K562 (cell line): ENCODE results near the gene SMAD3. TPM values are rescaled to one million over a fixed set of nuclear protein-coding genes. Genes with fewer than 3 reads are reported as not detected.

Experiments used
- ARID4B ChIP-seq: sonication (generic); formaldehyde crosslinking; IDR thresholded peaks from 2 replicates; pipeline ENCODE4 v1.8.0; 2022; ENCODE audit warnings: mild to moderate bottlenecking, missing genetic modification reagents
- BCL6 ChIP-seq: fragments of 250-450 bp; sonication (Bioruptor Pico); IDR thresholded peaks from 2 replicates; pipeline ENCODE4 v1.4.0; 2020
- ELF1 ChIP-seq: fragments of 200-800 bp; sonication (Bioruptor generic); IDR thresholded peaks from 2 replicates; pipeline ENCODE4 v1.6.1; 2016; ENCODE audit warnings: missing genetic modification characterization, missing compliant biosample characterization
- ESRRB ChIP-seq: fragments of 250-450 bp; sonication (Bioruptor Pico); IDR thresholded peaks from 2 replicates; pipeline ENCODE4 v1.5.0; 2020; ENCODE audit warnings: mild to moderate bottlenecking, moderate library complexity, borderline replicate concordance
- GMEB1 ChIP-seq: fragments of 250-450 bp; sonication (Bioruptor Pico); IDR thresholded peaks from 2 replicates; pipeline ENCODE4 v1.4.0; 2020; ENCODE audit warnings: mild to moderate bottlenecking
- NFATC3 ChIP-seq: fragments of 450-650 bp; IDR thresholded peaks from 2 replicates; pipeline ENCODE4 v1.6.1; 2017; ENCODE audit warnings: mild to moderate bottlenecking
- NFXL1 ChIP-seq: fragments of 450-650 bp; formaldehyde crosslinking; IDR thresholded peaks from 2 replicates; pipeline ENCODE4 v1.4.0; 2021; ENCODE audit warnings: mild to moderate bottlenecking
- PHB2 ChIP-seq: fragments of 450-650 bp; IDR thresholded peaks from 2 replicates; pipeline ENCODE4 v1.6.1; 2017; ENCODE audit warnings: low read depth
- POLR2AphosphoS2 ChIP-seq: IDR thresholded peaks from 2 replicates; pipeline ENCODE4 v1.6.1; 2012; ENCODE audit warnings: low read length, improper control_type of control experiment
- RBBP5 ChIP-seq: fragments of 200-600 bp; sonication (generic); IDR thresholded peaks from 2 replicates; pipeline ENCODE4 v1.6.1; 2012; ENCODE audit warnings: borderline replicate concordance, mild to moderate bottlenecking, low read length, control low read depth, inconsistent platforms; ENCODE audit not compliant: insufficient read depth, poor library complexity, severe bottlenecking
- RBM15 ChIP-seq: fragments of 200-400 bp; formaldehyde crosslinking; IDR thresholded peaks from 2 replicates; pipeline ENCODE4 v1.6.1; 2018; ENCODE audit warnings: mild to moderate bottlenecking, low read length, moderate library complexity; ENCODE audit not compliant: insufficient read depth
- RFX1 ChIP-seq: fragments of 450-650 bp; IDR thresholded peaks from 2 replicates; pipeline ENCODE4 v1.6.1; 2016; ENCODE audit warnings: mild to moderate bottlenecking, moderate library complexity
- SREBF2 ChIP-seq: sonication (generic); formaldehyde crosslinking; IDR thresholded peaks from 2 replicates; pipeline ENCODE4 v1.4.0; 2020; ENCODE audit warnings: mild to moderate bottlenecking, missing genetic modification reagents
- ZNF316 ChIP-seq: fragments of 450-650 bp; IDR thresholded peaks from 2 replicates; pipeline ENCODE4 v1.6.1; 2016
- ZNF324 ChIP-seq: fragments of 250-450 bp; sonication (Bioruptor Pico); IDR thresholded peaks from 2 replicates; pipeline ENCODE4 v1.4.0; 2020; ENCODE audit warnings: mild to moderate bottlenecking
- ZNF584 ChIP-seq: fragments of 200-800 bp; sonication (Bioruptor generic); IDR thresholded peaks from 2 replicates; pipeline ENCODE4 v1.6.1; 2016; ENCODE audit warnings: low read depth, mild to moderate bottlenecking, missing genetic modification characterization, missing compliant biosample characterization
- ZNF717 ChIP-seq: fragments of 250-450 bp; sonication (Bioruptor Pico); IDR thresholded peaks from 2 replicates; pipeline ENCODE4 v1.5.0; 2021
- ZNF740 ChIP-seq, 3 experiments: fragments of 200-800 bp in 1 of 3; sonication (Bioruptor generic) in 1 of 3; sonication (generic) in 1 of 3; formaldehyde crosslinking in 1 of 3; IDR thresholded peaks; 2 replicates each; pipeline versions ENCODE4 v1.6.1 to v1.8.0; 2016 to 2022; ENCODE audit warnings: mild to moderate bottlenecking in 2 of 3, missing compliant biosample characterization in 2 of 3, missing genetic modification characterization in 2 of 3, missing genetic modification reagents in 1 of 3
- ZNF79 ChIP-seq: fragments of 250-450 bp; sonication (Bioruptor Pico); IDR thresholded peaks from 2 replicates; pipeline ENCODE4 v1.4.0; 2020; ENCODE audit warnings: low read depth, mild to moderate bottlenecking, moderate library complexity
- polyA plus RNA-seq, 8 experiments: library from polyadenylated mRNA; depleted of rRNA in 4 of 8; stranded (reverse) in 5 of 8; unstranded in 3 of 8; fragments of >200 nt; fragmentation: Nextera tagmentation in 2 of 8; fragmentation: Illumina TruSeq in 1 of 8; extraction: Ambion mirVana in 2 of 8; extraction: Trizol in 1 of 8; gene quantifications; 2 replicates each; pipeline versions ENCODE4 v1.2.1 to v1.2.3, GENCODE V29; 2011 to 2014; ENCODE audit warnings: inconsistent platforms in 1 of 8, missing spikeins in 1 of 8
- total RNA-seq, 7 experiments: library from RNA; depleted of rRNA in 6 of 7; stranded (reverse); fragments of >200 nt in 6 of 7; fragmentation: Illumina TruSeq in 2 of 7; extraction: Trizol in 2 of 7; gene quantifications; 2 replicates each; pipeline versions ENCODE4 v1.2.1 to v1.2.3, GENCODE V29; 2011 to 2021; ENCODE audit warnings: low replicate concordance in 1 of 7
- TF ChIP-seq, protein P1 (sequence below): fragments of 250-450 bp; sonication (Bioruptor Pico); IDR thresholded peaks from 2 replicates; pipeline ENCODE4 v1.8.0; 2021; ENCODE audit warnings: moderate library complexity, mild to moderate bottlenecking, inconsistent platforms

SMAD3 gene
- total and polyA plus RNA-seq, 9 of the 15 experiments (the other 6 are each of a cell fraction or from before 2014, with no cell fraction given) = 4.3 to 39.2 (median 11.1) TPM

DNA sequence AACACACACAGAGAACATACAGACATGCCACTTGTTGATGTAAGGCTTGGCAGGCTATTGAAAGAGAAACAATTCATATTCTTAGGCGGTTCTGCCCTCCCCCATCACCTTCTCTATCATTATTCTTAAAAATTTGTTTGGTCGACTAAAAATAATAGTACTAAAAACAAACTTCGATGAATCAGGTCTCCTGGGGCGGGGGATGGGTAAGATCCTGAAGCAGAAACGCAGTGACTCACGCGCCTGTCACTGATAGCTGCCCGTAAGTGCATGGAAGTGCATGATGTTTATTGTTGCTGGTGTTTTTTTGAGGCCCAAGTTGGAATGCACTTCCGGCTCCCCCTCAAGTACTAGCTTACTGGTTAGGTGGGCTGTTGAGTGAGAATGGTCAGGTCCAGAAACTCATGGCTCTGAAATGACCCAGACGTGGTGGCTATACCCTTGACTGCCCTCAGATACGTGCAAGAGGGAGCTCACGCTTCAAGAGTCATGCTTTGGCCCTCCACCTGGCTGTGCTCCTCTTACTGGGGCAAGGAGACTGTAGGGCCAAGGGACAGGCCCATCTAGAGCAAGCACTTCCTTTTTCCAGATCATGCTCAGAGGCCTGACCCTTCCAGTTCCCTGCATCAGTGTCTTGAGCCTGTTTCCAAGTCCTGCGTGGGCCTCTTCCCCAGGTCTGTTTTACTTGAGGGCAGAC lies 10.9 kb downstream of the SMAD3 start (continued):
- TF ChIP-seq ELF1 (tag) (peak; percentile 32; the same call in 1 of the 2 replicates), ZNF316 (peak; percentile 62), BCL6 (CRISPR knock-in tag) (no peak), ARID4B (CRISPR knock-in tag) (no peak), ZNF584 (no peak), NFXL1 (CRISPR knock-in tag) (no peak), PHB2 (no peak), ZNF740 (CRISPR knock-in tag; IDR thresholded peaks at IDR 0.05) (no peak), ZNF740 (tag; IDR thresholded peaks at IDR 0.05) (no peak), ZNF717 (CRISPR knock-in tag) (no peak), ZNF79 (CRISPR knock-in tag) (no peak), RFX1 (no peak), SREBF2 (CRISPR knock-in tag) (no peak), RBM15 (no peak), NFATC3 (no peak), ESRRB (CRISPR knock-in tag) (no peak), GMEB1 (no peak), POLR2AphosphoS2 (no peak), ZNF324 (CRISPR knock-in tag) (no peak), RBBP5 (peak; percentile 65)
- TF ChIP-seq, protein P1, sequence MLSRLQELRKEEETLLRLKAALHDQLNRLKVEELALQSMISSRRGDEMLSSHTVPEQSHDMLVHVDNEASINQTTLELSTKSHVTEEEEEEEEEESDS (CRISPR knock-in tag) = no peak
